GM13977 (cell line): ENCODE measurements around the gene RPN2.
A peak's percentile ranks its signal among the peaks of the same experiment; 100 is the strongest.

ENCODE experiments used
- DNase-seq: peaks from one replicate; pipeline ENCODE4 v3.0.0; 2012; ENCODE audit warnings: low spot score
- in situ Hi-C: fragments of 300-500 bp; cut with MboI; formaldehyde crosslinking; loops from one replicate; pipeline ENCODE4 v1.12.0; 2022; ENCODE audit warnings: low sequenced_read_pairs, low pct_unique_long_range_greater_than_20kb, mixed read lengths, inconsistent platforms; ENCODE audit not compliant: unreplicated experiment
- TF ChIP-seq, protein P1 (sequence below): IDR thresholded peaks from 2 replicates; pipeline ENCODE4 v1.5.1; 2012; ENCODE audit warnings: mild to moderate bottlenecking, control low read depth; ENCODE audit not compliant: insufficient read depth; ENCODE audit errors: extremely low read depth, missing control alignments

Gene RPN2

DNA sequence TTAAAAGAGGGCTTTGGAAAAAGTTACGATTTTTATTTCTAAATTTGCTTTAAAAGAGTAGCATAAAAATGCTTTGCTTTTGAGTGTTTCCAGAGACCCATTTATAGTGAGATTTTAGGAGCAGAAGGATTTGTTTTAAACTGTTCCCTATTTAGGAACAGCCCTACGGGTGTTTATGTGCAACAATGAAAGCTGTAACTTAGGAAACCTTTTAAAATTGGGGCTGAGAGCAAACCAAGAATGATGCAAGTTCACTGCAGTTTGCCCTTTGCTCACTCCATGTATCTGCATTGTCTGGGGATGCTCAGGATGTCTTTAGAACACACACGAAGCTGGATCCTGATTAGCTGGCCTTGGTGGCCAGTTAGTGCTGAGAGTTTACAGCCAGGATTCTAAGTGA lies 41.6 kb downstream of the RPN2 start:
- TF ChIP-seq, protein P1, sequence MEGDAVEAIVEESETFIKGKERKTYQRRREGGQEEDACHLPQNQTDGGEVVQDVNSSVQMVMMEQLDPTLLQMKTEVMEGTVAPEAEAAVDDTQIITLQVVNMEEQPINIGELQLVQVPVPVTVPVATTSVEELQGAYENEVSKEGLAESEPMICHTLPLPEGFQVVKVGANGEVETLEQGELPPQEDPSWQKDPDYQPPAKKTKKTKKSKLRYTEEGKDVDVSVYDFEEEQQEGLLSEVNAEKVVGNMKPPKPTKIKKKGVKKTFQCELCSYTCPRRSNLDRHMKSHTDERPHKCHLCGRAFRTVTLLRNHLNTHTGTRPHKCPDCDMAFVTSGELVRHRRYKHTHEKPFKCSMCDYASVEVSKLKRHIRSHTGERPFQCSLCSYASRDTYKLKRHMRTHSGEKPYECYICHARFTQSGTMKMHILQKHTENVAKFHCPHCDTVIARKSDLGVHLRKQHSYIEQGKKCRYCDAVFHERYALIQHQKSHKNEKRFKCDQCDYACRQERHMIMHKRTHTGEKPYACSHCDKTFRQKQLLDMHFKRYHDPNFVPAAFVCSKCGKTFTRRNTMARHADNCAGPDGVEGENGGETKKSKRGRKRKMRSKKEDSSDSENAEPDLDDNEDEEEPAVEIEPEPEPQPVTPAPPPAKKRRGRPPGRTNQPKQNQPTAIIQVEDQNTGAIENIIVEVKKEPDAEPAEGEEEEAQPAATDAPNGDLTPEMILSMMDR = no peak
- in situ Hi-C loops = no loop called here
- DNase-seq = no peak

GRCh38 chr20:37222086-37222485 lies 43.0 kb downstream of the RPN2 start:
- TF ChIP-seq, protein P1 = no peak
- in situ Hi-C loops = no loop called here

DNA sequence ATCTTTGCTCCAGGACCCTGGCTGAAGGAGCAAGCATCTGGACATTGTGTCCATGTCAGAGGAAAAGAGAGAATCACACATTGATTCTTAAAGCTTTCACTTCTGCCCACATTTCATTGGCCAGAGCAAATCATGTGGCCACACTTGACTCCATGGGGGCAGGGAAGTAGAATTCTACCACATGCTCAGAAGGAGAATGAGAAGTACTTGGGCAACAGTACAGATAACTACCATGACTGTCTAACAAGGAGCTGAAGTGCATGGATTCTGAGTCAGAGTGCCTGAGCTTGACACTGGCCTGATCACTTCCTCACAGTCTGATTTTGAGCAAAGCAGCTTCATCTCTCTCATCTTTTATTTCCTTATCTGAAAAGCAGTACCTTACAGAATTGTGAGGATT lies 43.9 kb downstream of the RPN2 start:
- peak; percentile 20 for DNase-seq
- TF ChIP-seq, protein P1 = no peak
- in situ Hi-C loops = no loop called here

More at GRCh38 chr20:37222086-37222485, 43.0 kb downstream of the RPN2 start:
- no peak for DNase-seq

- TF ChIP-seq, protein P1 = no peak
- no peak for DNase-seq
- in situ Hi-C loops = no loop called here
Measured at GRCh38 chr20:37225146-37225545, 46.0 kb downstream of the RPN2 start.

GRCh38 chr20:37226889-37227288 lies 47.8 kb downstream of the RPN2 start:
- TF ChIP-seq, protein P1 = no peak
- in situ Hi-C loops = no loop called here
- DNase-seq = no peak

DNA sequence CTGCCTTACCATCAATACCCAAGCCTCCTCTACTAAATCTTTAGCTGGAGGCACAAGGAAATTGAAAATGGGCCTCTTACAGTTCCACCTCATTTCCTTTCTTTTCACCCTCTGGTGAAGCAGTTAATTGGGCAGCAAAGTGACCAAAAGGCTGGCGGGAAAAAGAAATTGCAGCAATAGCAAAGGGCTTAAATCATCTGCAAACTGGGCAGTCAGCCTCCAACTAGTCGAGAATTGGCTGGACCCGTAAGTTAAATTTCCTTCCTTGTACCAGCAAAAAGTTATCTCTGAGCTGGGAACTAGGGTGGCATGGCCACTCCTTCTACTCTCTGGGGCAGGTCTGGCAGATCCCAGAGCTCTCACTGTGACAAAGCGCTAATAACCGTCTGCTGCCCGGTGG lies 49.0 kb downstream of the RPN2 start:
- in situ Hi-C loops = no loop called here
- TF ChIP-seq, protein P1 = no peak
- no peak for DNase-seq

- in situ Hi-C loops = no loop called here
- no peak for DNase-seq
- TF ChIP-seq, protein P1 = no peak
Measured at GRCh38 chr20:37228656-37229055, 49.5 kb downstream of the RPN2 start.
